ENCODE results near the gene FBLN7. TPM values are rescaled to one million over a fixed set of nuclear protein-coding genes. Genes with fewer than 3 reads are reported as not detected.

Gene FBLN7
- total RNA-seq, 6 experiments from 2014 or later = 1.9 to 8.0 (median 7.2) TPM

DNA sequence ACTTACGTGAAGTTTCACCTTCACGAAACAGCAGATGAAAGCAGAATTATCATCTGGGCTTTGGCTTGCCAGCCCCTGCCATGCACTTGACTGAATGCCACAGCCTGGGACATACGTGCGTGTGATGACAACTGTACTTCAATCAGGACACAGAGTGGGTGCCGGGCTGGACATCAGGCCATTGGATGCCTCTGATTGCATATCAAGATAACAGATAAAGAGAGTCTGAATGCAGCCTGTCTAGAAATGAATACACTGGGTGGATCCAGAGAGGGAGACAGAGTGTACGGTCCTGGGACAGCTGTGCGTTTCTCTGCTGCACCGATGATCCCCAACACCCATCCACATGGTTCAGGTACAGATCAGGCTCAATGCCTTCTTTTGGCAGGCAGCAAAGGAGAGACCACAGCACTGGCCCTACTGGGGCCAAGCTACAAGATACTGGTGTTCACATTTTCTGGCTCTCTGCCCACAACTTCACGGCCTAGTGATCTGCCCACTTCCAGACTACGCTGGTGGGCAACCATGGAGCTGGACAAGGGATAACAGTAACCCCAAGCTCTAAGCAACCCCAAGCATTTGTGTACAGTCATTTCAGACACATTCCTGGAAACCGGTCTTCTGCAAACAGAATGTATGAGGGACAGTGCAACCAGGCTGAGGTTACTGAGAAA, 35.6 kb downstream of the FBLN7 start:
- Mint-ChIP-seq H3K4me3 (no peak overlapping the region), H3K27me3 (ENCODE audit: insufficient read depth) (peaks cover 5% of the 10 kb centered on the region), H3K36me3 (ENCODE audit: low read depth) (no peaks in the 10 kb centered on the region), H3K9me3 (no peaks in the 10 kb centered on the region), H3K27ac (no peak overlapping the region), H3K4me1 (ENCODE audit: low read depth) (no peaks in the 10 kb centered on the region)
- DNase-seq = no peak
- TF ChIP-seq, protein P1, sequence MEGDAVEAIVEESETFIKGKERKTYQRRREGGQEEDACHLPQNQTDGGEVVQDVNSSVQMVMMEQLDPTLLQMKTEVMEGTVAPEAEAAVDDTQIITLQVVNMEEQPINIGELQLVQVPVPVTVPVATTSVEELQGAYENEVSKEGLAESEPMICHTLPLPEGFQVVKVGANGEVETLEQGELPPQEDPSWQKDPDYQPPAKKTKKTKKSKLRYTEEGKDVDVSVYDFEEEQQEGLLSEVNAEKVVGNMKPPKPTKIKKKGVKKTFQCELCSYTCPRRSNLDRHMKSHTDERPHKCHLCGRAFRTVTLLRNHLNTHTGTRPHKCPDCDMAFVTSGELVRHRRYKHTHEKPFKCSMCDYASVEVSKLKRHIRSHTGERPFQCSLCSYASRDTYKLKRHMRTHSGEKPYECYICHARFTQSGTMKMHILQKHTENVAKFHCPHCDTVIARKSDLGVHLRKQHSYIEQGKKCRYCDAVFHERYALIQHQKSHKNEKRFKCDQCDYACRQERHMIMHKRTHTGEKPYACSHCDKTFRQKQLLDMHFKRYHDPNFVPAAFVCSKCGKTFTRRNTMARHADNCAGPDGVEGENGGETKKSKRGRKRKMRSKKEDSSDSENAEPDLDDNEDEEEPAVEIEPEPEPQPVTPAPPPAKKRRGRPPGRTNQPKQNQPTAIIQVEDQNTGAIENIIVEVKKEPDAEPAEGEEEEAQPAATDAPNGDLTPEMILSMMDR (IDR thresholded peaks at IDR 0.05) = no peak

DNA sequence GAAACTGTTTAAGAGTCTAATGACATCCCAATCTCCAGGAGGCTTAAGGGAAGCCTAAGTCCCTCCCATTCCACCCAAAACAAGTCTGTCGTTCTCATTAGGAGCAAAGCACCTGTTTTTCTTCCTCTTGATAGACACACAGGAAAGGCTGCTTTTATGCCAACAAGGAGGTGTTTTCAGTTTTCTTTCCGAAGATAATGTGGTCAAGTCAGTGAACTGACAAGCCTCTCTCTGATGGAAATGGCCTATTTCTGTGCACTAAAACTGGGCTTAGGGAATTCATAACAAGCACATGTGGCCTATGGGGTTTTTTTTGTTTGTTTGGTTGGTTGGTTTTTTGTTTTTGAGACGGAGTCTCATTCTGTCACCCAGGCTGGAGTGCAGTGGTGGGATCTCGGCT, 36.2 kb downstream of the FBLN7 start:
- Mint-ChIP-seq H3K36me3 (ENCODE audit: low read depth) (peaks cover 5% of the 10 kb centered on the region; the same call in 1 of the 2 replicates), H3K9me3 (peaks cover 2% of the 10 kb centered on the region; the same call in 1 of the 2 replicates), H3K27ac (no peak overlapping the region), H3K27me3 (ENCODE audit: insufficient read depth) (peaks cover 5% of the 10 kb centered on the region), H3K4me3 (no peak overlapping the region), H3K4me1 (ENCODE audit: low read depth) (no peaks in the 10 kb centered on the region)
- TF ChIP-seq, protein P1 (IDR thresholded peaks at IDR 0.05) = no peak
- DNase-seq = no peak

GRCh38 chr2:112175333-112175732, 37.1 kb downstream of the FBLN7 start:
- Mint-ChIP-seq H3K9me3 (peaks cover 6% of the 10 kb centered on the region; the same call in 1 of the 2 replicates), H3K4me3 (no peak overlapping the region), H3K27ac (no peak overlapping the region), H3K27me3 (ENCODE audit: insufficient read depth) (peaks cover 2% of the 10 kb centered on the region; the same call in 1 of the 2 replicates), H3K4me1 (ENCODE audit: low read depth) (no peaks in the 10 kb centered on the region), H3K36me3 (ENCODE audit: low read depth) (peaks cover 6% of the 10 kb centered on the region; the same call in 1 of the 2 replicates)
- TF ChIP-seq, protein P1 (IDR thresholded peaks at IDR 0.05) = no peak
- DNase-seq = no peak

- TF ChIP-seq, protein P1 (IDR thresholded peaks at IDR 0.05) = no peak
- DNase-seq = no peak
- no peak overlapping the region for H3K4me3 Mint-ChIP-seq
- H3K36me3 Mint-ChIP-seq (ENCODE audit: low read depth) = peaks cover 6% of the 10 kb centered on the region; the same call in 1 of the 2 replicates
- peaks cover 2% of the 10 kb centered on the region; the same call in 1 of the 2 replicates for H3K27me3 Mint-ChIP-seq (ENCODE audit: insufficient read depth)
- H3K27ac Mint-ChIP-seq = no peak overlapping the region
- H3K9me3 Mint-ChIP-seq = peaks cover 8% of the 10 kb centered on the region; the same call in 1 of the 2 replicates
- H3K4me1 Mint-ChIP-seq (ENCODE audit: low read depth) = no peaks in the 10 kb centered on the region
Measured at GRCh38 chr2:112175958-112176573, 37.9 kb downstream of the FBLN7 start.

GRCh38 chr2:112181571-112182290, 43.5 kb downstream of the FBLN7 start:
- Mint-ChIP-seq H3K36me3 (ENCODE audit: low read depth) (peaks cover 6% of the 10 kb centered on the region; the same call in 1 of the 2 replicates), H3K4me3 (no peak overlapping the region), H3K4me1 (ENCODE audit: low read depth) (no peaks in the 10 kb centered on the region), H3K27ac (no peak overlapping the region), H3K9me3 (peaks cover 8% of the 10 kb centered on the region; the same call in 1 of the 2 replicates), H3K27me3 (ENCODE audit: insufficient read depth) (peaks cover 5% of the 10 kb centered on the region)
- TF ChIP-seq, protein P1 (IDR thresholded peaks at IDR 0.05) = no peak
- DNase-seq = no peak
